ENCODE measurements around the gene MLLT10. TPM values are rescaled to one million over a fixed set of nuclear protein-coding genes. Genes with fewer than 3 reads are reported as not detected.
A peak's percentile ranks its signal among the peaks of the same experiment; 100 is the strongest.

Gene MLLT10
- total and polyA plus RNA-seq, 2 of the 8 experiments (the other 6 are each of a cell fraction or from before 2014, with no cell fraction given) = 53.1 to 62.1 TPM

GRCh38 chr10:21499701-21500577 is 34.1 kb upstream of the MLLT10 start (continued):
- TF ChIP-seq POU5F1 (IDR thresholded peaks at IDR 0.05; ENCODE audit: low read depth, low read length) (no peak), ZNF274 (IDR thresholded peaks at IDR 0.05; ENCODE audit: borderline replicate concordance, extremely low read depth, low read length) (no peak), SIRT6 (IDR thresholded peaks at IDR 0.05; ENCODE audit: low read length) (no peak), CBX8 (IDR thresholded peaks at IDR 0.05; ENCODE audit: borderline replicate concordance, low read depth, low read length) (no peak), ATF3 (IDR thresholded peaks at IDR 0.05; ENCODE audit: insufficient read depth, low read depth, low read length) (no peak), PHF8 (conservative IDR thresholded peaks at IDR 0.05; ENCODE audit: low read depth, low read length) (no peak), SIN3A (conservative IDR thresholded peaks at IDR 0.05 in 1 of 2, IDR thresholded peaks at IDR 0.05 in 1 of 2; ENCODE audit: low read depth in 1 of 2, low read length in 2 of 2) (0 out of 4 replicates have a peak, but pooled peaks of 1 of the 2 experiments have one; percentile 14), TBP (IDR thresholded peaks at IDR 0.05; ENCODE audit: low read depth, low read length) (no peak), USF2 (IDR thresholded peaks at IDR 0.05; ENCODE audit: low read length) (no peak), YY1 (IDR thresholded peaks at IDR 0.05; ENCODE audit: low read depth, low read length) (no peak), GABPA (IDR thresholded peaks at IDR 0.05; ENCODE audit: borderline replicate concordance, insufficient read depth, low read length) (no peak), RBBP5 (IDR thresholded peaks at IDR 0.05; ENCODE audit: borderline replicate concordance, low read depth, low read length) (no peak; the same call in 1 of the 2 replicates), ATF2 (IDR thresholded peaks at IDR 0.05; ENCODE audit: low read length) (no peak), SUZ12 (IDR thresholded peaks at IDR 0.05; ENCODE audit: low read length) (peak; percentile 57), TAF1 (IDR thresholded peaks at IDR 0.05; ENCODE audit: low read depth, low read length) (no peak), FOSL1 (IDR thresholded peaks at IDR 0.05; ENCODE audit: insufficient read depth, low read depth, low read length) (no peak), TEAD4 (IDR thresholded peaks at IDR 0.05; ENCODE audit: low read depth, low read length) (no peak), MAX (IDR thresholded peaks at IDR 0.05) (peak; percentile 19), ASH2L (IDR thresholded peaks at IDR 0.05; ENCODE audit: low read length) (peak; percentile 79), CREB1 (IDR thresholded peaks at IDR 0.05) (no peak)
